Muscle of back (tissue), 11 donors: ENCODE data around the gene SMYD3. TPM values are rescaled to one million over a fixed set of nuclear protein-coding genes. Genes with fewer than 3 reads are reported as not detected.

Experiments
- DNase-seq, 3 donors: peaks; one replicate each; pipeline versions ENCODE4 v3.0.0 to v3.0.0-alpha.2; 2013
- polyA plus RNA-seq, 10 donors: library from polyadenylated mRNA; unstranded; fragments of 120-200 nt; gene quantifications; one replicate each; pipeline ENCODE4 v1.2.1, GENCODE V29; 2013; ENCODE audit not compliant: insufficient read length in 10 of 10

The SMYD3 gene
- polyA plus RNA-seq, 10 donors, result 7.0 to 11.3 (median 9.9) TPM

DNA sequence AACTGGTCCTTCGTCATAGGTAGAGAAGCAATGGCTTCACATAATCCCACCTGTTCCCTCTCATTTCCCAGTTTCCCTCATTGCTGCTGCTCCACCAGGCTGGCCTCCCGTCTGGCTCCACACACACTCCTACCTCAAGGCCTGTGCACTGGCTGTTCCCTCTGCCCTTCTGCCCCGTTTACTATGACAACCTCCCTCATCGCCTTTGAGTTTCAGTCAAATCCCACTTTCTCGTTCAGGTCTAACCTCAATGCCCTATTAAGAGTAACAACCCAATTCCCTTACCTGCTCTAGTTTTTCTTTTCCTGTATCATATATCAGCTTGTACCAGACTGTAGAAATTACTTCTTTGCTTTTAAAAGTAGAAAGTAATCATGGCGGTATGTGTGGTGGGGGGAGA, 589.7 kb downstream of the SMYD3 start:
- no peak for DNase-seq

DNA sequence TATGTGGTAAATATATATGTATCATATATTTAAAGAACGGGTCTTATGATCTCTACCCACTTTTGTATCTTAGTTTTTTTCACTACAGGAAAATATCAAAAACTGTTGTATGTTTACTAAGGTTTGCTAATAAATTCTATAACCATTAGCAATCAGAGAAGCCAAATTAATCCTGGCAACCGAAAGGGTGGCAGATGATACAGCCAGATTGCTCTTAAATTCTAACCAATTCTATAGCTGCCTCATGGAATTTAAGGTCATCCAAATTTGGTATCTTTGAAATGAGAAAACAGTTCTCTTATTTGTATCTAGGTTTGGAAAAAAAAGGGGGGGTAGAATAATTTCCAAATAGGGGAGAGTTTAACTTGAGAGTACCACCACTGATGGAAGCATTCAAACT, 591.2 kb downstream of the SMYD3 start:
- no peak for DNase-seq

DNA sequence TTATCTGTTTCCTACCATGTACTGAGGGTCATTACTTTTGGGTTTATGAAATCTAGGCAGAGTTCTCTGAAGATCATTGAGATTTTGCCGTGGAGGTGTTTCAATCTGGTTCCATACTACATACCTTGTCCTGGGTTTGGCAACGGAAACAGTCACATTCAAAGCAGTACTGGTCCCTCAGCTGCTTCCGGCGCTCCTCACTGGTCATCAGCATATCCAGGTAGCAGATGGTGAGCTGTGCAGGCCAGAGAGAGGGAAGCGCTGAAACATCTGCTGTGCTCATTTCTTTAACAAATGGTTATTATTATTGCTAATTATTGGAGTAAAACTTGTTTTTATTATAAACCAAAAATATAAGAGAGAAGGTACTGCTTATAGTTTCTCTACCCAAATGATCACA, 591.7 kb downstream of the SMYD3 start:
- DNase-seq, result no peak

DNA sequence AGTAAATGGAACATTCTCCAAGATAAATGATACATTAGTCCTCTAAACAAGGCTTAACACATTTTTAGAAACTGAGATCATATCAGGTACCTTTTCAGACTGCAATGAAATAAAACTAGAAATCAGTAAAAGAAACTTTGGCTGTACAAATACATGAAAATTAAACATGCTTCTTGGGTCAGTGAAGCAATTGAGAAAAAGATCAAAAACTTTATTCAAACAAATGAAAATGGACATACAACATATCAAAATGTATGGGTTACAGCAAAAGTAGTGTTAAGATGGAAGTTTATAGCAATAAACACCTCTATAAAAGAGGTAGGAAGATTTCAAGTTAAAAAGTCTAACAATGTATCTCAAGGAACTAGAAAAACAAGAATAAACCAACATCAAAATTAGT, 598.5 kb downstream of the SMYD3 start:
- no peak for DNase-seq

DNA sequence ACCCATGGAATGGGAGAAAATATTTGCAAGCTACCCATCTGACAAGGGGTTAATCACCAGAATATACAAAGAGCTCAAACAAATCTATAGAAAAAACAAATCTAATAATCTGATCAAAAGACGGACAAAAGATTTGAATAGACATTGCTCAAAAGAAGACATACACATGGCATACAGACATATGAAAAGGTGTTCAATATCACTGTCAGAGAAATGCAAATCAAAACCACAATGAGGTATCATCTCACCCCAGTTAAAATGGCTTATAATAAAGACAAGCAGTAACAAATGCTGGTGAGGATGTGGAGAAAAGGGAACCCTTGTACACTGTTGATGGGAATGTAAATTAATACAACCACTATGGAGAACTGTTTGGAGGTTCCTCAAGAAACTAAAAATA, 600.9 kb downstream of the SMYD3 start:
- DNase-seq, result no peak

DNA sequence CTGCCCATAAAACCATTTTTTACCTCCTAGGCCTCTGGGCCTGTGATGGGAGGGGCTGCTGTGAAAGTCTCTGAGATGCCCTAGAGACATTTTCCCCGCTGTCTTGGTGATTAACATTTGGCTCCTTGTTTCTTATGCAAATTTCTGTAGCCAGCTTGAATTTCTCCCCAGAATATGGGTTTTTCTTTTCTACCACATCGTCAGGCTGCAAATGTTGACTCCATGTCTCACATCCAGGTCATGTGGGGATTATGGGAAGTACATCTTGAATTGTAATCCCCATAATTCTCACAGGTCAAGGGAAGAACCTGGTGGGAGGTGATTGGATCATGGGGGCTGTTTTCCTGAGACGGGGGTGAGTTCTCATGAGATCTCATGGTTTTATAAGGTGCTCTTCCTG, 603.2 kb downstream of the SMYD3 start:
- no peak for DNase-seq

DNA sequence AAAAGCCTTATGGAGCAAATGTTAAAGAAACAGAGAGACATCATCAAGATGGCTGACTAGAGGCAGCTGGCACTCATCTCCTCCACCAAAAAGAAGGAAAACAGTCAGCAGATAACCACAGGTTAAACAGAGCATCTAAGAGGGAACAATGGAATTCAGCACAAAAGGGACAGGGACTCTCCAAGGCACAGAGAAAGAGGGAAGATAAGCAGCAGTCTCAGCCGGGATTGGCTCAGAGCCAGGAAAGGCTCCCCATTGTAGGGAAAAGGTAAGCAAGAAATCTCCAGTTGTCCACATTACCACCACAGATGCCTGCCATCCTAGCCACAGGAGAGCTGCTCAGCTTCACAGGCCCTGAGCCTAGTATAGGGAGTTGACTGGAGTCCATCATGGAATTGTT, 605.5 kb downstream of the SMYD3 start:
- no peak for DNase-seq

DNA sequence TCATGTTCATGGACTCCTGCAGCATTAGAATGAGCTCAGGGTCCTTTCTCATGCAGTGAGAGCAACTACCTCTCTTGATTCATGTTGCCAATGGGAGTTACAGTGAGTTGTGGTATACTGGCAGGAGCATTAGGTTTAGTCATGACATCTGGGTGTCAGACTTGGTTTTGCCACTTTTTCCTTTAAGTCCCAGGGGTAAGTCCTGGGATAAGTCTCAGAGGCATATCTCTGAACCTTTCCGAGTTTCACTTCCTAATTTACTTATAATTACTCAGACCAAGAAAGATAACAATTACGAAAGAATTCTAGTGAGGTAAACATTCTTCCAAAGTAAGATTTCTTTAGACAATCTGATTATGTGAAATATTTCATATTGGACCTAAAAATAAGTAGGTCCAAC, 606.0 kb downstream of the SMYD3 start:
- no peak for DNase-seq

DNA sequence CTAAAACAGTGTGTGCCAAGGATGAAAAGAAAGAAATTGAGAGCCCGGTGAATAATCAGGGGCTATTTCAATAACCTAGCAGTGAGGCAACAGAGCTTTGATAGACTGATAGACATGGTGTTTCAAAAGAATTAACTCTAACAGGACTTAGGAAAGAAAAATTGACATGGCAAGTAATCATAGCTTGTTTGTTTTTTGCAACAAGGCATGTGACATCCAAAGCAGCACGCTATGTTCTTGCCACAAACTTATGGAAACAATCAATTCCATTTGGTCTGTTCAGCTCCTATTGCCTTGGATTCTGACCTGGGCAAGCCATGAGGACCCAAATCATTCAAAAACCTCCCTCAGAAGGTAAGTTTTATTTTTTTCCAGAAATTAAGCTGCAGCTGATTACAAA, 608.5 kb downstream of the SMYD3 start:
- DNase-seq, result no peak

DNA sequence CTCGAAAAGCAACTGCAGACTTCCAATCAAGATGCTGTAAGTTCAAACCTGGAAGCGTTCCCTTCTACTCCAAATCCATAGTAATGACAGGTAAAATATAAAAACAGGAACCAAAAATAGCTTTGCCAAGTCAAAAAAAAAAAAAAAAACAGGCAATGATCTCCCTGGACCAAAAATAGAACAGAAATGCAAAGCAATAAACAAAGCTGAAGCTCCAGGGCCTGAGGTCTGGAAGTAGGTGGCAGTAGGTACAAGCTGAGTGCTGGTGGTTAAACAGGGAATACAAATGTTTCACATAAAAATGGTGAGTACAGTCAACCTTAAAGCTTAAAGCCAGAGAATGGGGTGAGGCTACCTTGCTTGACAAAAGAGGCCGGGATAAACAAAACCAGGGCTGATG, 610.8 kb downstream of the SMYD3 start:
- no peak for DNase-seq

DNA sequence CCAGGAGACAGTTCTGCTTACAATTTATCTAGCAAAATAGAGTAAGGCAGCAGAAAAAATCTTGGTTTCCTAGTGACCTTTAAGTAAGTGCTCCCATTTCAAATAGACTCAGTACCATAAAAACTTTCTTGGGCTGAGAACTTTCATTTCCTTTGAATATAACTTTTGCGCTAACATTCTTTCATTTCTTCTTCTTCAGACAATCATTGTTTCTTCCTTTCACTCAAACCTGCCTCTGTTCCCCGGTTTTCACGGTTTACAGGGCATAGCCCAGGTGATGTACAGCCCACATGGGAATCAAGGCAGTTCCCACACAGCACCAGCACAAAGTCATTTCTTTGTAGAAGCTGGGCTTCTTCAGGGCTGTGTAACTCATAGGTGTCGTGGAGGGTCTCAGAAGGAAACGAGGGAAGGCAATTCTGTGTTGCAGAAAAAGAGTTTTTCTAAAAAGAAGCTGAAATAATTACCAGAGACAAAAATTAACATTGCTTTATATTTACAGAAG, 611.6 kb downstream of the SMYD3 start:
- DNase-seq, result no peak

DNA sequence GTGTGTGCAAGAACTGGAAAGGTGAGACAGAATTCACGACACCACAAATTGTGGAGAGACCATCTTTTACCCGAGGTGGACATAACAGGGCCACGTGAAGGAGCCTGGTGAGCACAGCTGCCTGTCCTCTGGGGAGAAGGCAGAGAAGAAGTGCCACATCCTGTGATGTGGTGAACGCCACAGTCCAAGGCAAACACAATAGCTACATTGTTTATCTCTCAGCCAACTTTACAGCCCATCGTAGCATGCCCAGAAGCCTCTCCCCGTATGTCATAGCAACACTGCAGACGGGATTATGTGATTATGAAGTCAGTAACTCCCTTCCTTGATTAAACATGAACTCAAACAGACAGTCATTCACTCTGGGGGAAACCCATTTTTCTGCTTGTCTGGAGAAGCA, 612.2 kb downstream of the SMYD3 start:
- DNase-seq, result no peak

DNA sequence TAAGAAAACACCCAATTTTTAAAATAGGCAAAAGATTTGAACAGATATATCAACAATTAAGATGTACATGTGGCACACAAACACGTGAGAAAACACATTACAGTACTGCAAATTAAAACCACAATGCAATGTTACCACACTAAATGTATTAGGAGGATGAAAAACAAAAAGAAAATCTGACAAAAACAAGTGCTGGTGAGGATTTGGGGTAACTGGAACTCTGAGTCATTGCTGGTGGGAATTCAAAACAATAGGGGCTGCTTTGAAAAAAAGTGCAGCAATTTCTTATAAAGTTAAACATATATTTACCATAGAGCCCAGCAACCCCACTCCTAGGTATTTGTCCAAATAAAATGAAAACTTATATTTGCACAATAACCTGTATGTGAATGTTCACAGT, 614.1 kb downstream of the SMYD3 start:
- no peak for DNase-seq

DNA sequence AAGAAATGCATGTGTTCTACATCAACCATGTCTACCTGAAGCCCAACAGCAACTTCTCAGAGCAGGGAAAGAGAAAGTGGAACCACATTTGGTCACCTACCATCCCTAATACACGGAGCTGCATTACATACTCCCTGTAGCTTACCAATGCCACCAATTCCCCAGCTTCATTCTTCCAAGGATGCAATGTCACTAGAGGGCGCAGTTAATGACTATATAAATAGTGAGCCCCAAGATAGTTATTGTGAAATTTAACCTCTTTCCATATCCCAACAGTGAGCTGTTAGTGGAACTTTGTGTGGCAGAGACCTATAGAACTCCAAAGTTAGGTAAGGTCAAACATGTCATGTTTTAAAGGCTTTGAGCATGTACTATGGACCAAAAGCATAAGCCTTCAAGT, 618.3 kb downstream of the SMYD3 start:
- DNase-seq, result no peak

DNA sequence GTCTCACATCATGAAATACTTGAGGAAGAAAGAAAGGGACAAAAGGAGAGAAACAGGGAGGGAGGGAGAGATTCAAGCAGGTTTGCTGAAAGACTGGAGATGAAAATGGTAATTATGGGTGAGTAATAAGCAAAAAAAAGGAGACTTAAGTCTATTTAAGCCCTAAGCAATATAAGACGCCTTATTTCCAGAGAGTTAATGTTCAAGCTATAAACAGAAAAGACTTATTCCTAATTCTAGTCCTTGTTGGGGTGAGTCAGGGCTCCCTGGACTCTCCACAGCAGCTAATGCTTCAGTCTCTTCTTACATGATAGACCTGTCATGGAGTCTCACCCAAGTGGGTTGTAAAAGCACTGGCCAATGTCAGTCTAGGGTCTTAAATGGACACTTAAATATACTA, 619.2 kb downstream of the SMYD3 start:
- DNase-seq, result no peak

DNA sequence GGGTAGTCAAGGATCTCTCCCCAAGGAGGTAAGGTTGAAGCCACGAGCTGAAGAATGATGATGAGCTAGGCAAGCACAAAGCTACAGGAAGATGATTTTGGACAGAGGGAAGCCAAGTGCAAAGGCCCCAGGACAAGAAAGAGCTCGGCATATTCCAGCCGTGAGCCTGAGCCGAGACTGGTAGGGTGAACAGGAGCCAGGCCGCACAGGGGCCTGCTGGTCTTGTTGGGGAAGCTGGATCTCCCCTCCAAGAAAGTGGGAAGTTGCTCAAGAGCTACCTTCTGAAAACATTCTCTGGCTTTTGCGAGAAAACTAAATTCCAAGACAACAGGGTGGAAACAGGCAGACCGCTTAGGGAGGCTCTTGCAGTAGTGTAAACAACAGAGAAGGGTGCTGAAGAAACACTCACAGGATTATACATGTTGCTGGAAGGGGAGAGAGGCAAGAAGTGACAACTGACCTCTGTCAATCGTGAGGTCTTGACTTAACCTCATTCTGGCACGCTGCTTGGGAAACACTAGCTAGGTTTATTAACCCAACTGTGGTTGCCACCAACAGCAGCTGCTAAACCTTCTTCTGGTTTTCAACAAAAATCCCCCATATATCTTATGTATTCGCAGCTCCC, 625.2 kb downstream of the SMYD3 start:
- no peak for DNase-seq

DNA sequence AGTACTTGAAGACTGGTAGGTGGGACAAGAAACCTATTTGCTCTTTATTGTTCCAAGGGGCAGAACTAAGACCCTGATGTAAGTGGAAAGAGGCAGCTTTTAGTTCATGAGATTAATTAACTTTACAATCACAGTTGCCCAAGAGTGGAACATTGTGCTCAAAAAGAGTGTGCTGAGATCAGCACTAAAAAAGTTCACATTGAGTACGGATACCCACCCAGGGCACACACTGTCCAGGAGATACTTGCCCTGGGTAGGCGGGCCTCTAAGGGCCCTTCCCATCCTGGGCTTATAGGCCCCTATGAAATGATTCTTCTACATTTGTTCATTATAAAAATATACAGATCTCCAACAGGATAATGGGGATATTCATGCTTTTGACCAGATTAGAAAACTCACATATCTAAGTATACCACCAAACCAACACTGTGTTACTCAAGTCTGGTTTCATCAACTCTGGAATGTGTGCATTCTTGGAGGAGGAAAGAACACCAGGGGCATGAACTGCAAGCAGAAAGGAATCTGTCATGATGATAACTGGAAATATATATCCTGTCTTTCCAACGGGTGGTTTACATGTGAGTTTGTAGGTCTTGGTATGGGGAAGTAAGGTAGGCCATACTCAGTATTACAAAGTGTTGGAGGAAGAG, 626.2 kb downstream of the SMYD3 start:
- peak in 1 of 3 donors; percentile 88 for DNase-seq

DNA sequence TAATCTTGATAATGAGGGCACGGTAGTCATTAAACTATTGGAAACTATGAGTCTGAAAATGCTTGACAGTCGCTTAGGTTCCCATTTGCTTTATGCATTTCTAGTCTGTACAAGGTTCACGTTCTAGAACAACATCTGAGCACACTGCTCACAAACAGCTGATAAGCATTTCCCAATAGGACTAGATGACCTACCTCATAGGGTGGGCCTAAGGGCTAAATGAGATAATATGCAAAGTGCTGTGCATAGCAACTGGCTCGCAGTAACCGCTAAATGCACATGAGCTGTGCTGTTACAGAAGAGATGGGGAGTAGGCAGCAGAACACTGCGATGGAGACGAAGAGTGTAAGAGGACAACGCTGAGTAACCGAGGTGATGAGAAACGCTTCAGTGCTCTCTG, 628.0 kb downstream of the SMYD3 start:
- no peak for DNase-seq

DNA sequence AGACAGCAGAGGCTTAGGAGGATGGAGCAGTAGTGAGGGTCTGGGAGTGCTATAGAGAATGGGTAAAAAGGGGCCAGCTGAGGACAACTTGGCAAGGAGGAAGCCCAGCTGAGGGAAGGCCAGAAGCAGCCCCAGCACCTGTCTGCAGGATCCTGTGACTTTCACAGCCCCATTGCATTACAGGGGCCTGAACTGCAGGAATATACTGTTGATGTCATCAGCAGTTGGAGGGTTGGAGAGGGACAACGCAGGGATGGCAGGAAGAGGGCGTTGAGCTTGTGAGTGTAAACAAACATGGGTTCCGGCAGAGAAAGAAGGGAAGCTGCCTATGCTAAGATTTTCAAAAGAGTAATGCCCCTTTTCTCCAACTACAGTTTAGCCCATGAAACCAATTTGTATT, 628.5 kb downstream of the SMYD3 start:
- peak in 1 of 3 donors; percentile 33 for DNase-seq

DNA sequence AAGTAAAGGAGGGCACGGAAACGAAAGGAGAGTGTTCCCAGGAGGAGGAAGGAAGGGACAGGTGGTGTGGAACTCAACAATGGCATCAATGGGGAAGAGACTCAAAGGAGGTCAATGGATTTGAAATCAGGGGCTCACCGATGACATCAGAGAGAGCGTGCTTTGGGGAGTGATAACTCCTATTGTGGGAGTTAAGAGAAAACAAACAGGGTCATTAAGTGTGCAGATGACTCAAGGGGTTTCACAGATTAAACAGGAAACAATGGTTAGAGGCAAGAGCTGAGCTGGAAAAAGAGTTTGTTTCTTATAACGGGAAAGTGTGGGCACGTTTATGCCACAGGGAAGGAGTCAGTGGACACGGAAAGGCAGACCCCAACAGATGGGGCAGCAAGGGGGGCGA, 629.1 kb downstream of the SMYD3 start:
- DNase-seq, result no peak

DNA sequence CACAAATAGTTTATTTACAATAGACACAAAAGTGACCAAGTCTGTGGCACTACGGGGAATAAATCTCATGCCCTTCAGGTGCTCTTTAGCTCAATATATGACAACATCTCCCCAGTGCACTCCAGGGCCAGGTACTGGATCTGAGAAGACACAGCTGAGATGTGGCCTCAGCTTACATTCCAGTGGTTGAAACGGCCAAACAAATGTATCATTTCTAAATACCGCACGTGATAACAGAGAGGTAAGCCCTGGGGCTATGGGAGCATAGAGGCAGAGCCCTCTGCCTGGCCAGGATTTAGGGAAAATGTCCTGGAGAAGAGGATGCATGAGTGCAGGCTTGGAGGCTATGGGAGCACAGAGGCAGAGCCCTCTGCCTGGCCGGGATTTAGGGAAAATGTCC, 630.5 kb downstream of the SMYD3 start:
- no peak for DNase-seq

DNA sequence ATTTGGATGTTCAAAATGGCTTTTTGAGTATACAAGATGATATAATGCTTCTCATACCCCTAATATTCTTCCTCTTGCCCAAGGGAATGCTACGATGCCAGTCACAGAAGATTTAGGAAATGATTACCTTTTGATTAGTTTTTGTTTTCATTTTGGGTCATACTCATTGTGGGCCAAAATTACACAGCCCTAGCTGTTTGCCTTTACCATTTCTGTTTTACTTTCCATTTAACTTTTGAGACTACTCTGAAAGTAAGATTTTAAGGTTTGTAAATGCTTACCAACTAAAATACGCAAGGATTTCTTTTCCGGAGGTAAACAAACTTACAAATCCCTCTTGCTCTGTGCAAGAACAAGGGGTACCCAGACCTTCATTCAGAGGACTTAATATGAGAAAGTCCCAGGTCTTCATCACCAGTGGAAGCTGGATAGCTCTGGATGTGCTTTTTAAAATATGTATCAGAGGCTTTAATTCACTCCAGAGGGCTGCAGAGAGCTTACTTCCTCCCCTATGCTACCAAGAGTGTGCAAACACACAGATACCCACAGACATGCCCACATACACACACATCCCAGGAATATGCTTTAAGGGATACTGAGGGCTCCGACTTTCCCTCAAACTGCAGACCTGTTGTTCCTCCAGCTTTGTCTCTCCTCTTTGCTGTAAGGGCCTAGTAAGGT, 631.4 kb downstream of the SMYD3 start:
- DNase-seq, result no peak

DNA sequence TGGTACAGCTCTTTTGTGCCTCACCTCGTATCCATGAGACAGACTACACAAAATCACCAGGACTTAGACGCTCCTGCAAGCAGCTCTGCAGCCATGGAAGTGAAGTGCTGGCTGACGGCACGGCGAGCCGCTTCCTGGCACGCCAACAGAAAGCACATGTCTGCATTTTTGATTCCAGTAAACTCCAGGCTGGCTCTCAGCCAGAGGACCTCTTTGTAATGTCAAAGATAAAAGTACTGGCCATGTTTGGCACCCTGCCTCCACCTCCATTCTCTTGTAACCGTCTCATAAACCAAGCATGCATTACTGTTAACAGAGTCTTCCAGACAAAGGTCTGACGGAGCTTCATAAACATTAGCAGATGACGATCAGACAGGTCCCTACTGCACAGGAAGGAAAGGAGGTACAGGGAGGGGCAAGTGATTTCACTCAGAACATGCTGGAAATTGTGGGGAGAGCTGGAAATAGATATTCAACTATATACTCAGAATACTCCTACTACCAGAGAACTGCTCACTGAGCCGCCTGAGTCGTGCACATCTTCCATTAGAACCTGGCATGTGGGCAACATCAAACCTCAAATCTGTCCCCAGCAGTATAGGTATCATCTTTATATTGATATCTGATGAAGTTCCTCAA, 632.0 kb downstream of the SMYD3 start:
- DNase-seq, result peak; percentile 68 to 98 (median 79)
